DMS153 (cell line): ENCODE data around the gene FAM222A.

Experiments used
- DNase-seq: peaks from one replicate; lab custom pipeline; 2025; lab: John Stamatoyannopoulos, UW

Gene FAM222A

DNA sequence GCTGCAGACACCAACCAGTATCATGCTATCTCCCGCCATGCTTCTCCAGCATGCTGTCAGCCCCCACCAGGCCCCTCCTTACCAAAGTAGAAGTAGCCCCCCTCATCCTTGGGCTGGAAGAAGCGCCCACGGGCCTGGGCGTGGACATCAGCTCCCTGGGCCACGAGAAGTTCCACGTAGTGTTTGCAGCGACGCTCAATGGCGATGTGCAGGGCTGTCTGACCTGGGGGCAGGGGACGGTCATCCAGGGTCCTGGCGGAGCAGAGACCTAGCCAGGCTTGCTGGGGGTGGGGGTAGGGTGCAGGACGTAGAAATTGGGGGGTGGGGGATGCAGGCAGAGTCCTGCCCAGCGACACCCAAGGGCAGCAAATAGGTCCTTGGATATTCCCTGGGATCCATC is 86.9 kb downstream of the FAM222A start:
- DNase-seq, result no peak

DNA sequence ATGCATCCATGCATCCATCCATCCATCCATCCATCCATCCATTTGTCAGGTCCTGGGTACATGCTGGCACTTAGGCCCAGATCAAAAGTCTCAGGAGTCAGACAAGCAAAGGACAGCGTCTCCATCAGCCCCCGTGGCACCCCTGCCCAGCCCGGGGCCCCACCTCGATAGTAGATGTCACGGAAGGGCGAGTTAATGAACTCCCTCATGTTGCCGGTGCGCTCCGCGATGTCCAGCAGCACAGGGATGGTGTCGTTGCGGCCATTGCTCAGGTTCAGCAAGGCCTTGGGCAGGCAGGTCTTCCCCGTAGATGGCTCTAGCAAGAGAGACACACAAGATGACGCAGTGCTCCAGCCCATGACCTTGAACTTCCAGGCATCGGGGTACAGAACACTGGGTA is 89.2 kb downstream of the FAM222A start:
- no peak for DNase-seq

DNA sequence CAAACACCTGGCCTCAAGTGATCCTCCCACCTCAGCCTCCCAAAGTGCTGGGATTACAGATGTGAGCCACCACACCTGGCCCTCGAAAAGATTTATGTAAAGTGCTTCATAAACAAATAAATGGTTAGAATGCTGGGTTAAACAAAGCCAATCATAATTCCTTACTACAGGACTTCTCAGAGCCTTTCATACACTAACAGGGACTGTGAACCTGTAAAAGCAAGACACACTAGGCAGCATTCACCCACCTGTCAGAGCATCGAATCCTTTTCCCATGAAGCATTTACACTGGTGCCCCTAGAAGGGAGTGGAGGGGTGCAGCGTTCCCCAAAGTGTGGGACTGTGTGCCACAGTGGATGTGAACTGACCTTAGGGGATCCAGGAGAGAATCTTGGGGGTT is 90.1 kb downstream of the FAM222A start:
- DNase-seq, result no peak

DNA sequence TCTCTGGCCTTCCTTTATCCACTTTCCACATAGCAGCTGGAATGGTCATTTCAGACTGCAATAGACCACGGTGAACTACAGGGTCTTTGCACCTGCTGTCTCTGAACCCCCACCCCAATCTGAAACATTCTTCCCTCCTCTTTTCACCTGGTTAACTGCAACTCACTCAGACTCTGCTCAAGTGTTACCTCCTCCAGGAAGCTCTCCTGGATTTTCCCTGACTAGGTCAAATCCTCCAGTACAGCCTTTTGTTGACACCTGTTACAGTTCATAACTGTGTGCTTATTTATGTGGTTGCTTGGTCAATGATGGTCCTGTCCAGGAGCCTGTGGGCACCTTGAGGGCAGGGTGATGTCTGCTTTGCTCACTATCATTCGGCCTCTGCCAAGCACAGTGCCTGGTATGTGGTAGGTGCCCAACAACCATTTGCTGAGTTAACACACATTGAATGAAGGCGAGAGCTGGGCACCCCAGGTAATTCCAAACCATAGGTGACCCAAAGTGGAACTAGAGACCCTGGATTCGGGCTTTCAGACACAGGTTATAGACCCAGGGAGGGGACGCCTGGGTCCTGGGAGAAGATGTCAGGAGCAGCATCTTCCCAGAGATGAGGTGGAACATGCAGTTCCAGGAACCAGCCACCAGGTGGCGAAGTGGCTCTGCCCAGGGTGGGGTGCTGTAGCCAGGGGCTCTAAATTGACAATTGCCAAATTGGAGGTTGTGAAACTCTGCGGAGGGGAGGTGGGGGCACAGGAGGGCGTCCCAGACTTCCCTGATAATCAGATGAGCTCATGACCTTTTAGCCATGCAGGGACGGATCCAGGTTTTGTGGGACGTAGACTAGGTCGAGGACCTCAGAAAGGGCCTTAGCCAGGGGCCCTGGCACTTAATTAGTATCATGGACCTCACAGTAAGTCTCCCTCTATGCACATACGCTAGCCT is 91.5 kb downstream of the FAM222A start:
- no peak for DNase-seq

DNA sequence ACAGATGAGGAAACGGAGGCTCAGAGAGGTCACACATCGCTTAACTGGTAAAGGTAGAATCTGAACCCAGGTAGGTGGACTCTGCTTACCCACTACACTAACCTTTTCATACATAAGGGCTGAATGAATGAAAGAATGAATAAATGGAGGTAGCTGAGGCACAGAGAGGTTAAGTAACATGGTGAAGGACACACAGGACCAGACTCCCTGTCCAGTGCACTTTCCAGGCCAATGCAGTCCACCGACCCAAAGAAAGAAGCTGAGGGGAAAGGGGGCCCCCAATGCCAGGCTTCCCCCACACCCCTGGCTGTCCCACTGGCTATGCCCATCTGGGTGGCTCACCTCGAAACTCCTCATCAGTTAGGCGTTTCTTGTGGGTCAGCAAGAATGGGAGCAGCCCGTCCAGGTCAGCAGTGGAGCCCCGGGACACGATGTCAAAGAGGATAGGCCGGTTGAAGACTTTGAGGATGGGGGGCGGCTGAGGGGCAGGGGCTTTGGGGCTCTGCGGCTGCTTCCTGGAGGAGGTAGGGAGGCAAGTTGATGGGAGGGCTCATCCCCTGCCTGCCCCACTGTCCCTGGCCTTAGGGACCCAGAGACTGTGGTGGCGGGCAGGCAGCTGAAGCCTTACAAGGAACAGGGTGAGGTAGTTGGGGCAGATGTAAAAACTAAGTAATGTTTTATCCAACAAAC is 94.5 kb downstream of the FAM222A start:
- no peak for DNase-seq

DNA sequence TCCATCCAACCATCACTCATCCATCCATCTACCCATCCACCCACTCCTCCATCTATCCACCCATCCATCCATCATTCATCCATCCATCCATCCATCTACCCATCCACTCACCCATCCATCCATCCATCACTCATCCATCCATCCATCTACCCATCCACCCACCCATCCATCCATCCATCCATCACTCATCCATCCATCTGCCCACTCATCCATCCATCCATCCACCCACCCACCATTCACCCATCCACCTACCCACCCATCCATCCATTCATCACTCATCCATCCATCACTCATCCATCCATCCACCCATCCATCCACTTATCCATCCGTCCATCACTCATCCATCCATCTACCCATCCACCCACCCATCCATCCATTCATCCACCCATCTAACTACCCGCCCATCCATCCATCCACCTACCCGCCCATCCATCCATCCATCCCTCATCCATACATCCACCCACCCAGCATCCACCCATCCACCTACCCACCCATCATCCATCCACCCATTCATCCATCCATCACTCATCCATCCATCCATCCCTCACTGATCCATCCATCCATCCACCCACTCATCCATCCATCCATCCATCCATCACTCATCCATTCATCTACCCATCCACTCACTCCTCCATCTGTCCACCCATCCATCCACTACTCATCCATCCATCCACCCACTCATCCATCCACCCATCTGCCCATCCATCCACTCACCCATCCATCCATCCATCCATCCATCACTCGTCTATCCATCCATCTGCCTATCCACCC is 95.4 kb downstream of the FAM222A start:
- no peak for DNase-seq

DNA sequence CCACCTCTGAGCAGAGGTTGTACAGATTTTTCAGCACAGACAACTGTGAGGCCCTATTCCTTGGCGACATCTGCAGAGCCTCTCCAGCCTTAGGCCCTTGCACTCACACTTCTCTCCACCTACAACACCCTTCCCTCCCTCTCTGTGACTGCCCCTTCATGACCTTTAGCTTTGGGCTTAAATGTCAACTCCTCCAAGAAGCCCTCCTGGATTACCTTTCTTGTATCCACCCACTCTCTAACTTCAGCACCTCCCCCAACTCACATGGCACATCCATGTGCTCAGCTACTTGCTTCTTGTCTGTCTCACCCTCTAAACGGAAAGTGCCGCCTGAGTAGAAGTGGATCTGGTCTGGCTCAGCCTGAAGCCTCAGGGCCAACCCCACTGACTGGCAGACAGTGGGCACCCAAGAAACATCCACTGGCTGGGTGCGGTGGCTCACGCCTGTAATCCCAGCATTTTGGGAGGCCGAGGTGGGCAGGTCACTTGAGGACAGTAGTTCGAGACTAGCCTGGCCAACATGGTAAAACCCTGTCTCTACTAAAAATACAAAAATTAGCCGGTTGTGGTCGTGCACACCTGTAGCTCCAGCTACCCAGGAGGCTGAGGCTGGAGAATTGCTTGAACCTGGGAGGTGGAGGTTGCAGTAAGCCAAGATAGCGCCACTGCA is 97.5 kb downstream of the FAM222A start:
- DNase-seq, result no peak

DNA sequence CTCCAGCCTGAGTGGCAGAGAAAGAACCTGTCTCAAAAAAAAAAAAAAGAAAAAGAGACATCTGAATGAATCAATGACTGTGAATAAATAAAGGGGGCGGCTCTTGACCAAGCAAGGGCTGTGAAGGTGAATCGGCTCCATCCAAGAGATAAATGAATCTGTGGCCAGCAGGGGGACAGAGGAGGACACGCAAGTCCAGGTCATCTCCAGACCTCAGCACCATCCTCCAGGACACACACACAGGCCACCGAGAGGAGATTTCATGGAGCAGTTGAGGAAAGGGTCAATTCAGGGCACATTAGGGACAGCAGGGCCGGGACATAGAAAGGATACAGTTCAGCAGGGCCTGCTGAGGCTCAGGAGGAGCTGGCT is 98.0 kb downstream of the FAM222A start:
- no peak for DNase-seq

DNA sequence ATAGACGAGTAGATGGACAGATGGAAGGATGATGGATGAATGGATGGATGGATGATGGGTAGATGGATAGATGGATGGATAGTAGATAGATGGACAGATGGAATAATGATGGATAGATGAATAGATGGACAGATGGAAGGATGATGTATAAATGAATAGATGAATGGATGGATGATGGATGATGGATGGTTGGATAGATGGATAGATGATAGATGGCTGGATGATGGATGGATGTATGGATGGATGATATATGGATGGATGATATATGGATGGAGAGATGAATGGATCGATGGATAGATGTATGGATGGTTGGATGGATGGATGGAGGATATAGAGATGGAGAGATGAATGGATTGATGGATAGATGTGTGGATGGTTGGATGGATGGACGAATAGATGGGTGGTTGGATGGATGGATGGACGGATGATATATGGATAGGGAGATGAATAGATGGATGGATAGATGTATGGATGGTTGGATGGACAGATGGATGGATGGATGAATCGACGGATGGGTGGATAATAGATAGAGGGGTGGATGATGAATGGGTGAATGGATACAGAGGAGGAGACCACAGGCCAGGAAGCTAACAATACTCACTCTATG is 100.3 kb downstream of the FAM222A start:
- no peak for DNase-seq

DNA sequence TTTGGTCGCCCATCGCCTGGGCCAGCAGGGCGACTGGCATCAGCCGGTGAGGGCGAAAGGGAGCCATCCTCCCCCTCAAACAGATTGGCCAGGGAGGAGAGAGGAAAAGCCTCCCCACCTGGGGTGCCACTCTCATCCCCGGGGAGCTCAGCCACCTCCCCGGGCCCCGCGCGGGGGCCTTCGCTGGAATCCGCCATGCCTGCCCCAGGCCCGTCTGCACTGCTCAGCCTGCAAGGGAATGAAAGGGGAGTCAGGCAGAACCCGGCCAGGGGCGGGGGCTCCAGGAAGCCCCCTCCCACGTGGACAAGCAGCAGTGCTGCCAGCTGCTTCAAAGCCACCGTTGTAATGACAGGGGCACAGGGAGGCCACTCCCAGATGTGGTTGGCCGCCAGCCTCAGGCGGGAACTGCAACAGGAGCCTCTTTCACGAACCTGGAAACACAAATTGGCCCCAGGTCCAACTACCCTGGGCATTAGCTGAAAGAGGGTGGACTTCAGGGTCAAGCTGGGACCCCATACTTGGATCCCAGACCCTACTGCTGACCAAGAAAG is 101.0 kb downstream of the FAM222A start:
- DNase-seq, result no peak

DNA sequence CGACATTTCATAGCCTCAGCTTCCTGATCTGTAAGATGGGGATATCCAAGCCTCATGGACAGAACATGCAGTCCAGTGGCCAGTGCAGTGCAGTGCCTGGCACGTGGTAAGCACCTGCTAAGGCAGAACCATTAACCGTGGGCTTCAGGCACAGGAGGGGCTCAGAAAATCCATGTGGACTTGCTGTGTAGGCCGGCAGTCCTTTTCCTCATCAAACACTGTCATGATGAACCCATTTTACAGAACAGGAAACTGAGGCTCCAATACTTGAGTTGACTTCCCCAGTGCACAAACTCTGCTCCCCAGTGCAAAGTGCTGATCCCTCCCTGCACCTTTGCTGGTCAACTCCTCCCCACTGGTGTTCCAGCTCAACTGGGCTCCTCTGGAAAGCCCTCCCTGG is 101.6 kb downstream of the FAM222A start:
- DNase-seq, result no peak

DNA sequence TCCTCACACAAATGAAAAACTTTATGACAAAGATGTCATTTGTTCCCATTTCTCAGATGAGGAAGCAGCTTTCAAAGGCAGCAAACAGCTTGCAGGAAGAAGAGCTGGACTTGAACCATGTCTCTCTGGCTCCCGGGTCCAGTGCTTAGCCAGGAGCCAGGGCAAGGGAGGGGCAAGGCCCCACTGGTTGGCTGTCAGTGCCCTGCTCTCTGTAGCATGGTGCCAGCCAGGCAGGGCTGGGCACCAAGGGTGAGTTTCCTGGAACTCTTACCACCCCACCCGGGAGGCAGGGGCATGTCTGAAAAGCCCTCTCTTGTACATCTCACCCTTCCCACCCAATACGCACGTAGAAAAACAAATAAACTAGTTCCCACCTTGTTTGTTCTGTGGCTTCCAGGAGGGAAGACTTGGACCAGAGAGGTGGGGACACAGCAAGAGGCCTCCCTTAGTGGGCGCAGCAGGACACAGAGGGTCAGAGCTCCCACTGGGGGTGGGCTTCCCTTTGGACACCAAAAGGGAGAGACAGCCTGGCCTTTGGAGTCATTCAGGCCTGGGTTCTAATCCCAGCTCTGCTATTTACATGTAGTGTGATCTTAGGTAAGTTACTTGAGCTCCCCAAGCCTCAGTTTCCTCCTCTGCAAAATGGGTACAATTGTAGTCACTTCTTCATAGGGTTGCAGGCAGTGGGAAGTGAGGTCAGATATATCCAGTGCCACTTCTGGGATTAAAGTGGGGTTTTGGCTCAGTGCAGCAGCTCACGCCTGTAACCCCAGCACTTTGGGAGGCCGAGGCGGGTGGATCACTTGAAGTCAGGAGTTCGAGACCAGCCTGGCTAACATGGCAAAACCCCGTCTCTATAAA is 102.4 kb downstream of the FAM222A start:
- no peak for DNase-seq

DNA sequence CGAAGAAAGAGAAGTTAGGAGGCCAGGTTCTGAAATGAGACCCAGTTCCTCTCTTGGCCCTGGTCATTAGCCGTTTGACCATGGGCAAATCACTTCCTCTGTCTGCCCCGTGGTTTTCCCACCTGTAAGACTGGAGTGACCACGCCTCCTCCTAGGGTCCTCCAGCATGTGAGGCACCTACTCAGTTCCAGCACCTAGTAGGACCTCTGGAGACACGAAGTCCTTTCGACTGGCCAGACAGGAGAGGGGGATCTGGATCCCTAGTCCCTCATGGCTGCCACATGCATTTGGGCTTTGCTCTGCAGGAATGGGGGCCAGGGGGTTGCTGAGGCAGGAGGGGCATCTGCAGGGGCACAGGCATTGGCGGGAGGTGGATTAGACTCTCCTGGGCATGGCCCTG is 103.2 kb downstream of the FAM222A start:
- DNase-seq, result no peak

DNA sequence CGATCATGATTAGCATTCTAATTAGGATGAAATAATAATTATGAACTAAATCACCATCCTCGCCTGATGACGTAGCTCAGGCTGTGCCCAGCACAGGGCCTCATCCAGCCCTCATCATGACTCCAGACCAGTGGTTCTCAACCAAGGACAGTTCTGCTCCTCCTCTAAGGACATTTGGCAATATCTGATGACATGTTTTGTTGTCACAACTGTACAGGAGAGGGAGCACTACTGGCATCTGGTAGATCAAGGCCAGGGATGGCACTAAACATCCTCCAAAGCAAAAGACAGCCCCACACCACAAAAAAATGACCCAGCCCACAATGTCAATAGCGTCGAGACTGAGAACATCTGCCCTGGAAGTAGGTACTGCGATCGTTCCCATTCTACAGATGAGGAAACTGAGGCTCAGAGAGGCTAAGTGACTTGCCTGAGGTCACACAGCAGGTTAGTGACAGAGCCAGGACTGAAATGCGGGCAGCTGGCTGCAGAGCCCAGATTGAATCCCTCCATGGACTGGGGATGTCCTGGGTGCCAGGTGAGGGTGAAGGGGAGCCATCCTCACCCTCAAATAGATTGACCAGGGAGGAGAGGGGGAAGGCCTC is 104.1 kb downstream of the FAM222A start:
- no peak for DNase-seq

DNA sequence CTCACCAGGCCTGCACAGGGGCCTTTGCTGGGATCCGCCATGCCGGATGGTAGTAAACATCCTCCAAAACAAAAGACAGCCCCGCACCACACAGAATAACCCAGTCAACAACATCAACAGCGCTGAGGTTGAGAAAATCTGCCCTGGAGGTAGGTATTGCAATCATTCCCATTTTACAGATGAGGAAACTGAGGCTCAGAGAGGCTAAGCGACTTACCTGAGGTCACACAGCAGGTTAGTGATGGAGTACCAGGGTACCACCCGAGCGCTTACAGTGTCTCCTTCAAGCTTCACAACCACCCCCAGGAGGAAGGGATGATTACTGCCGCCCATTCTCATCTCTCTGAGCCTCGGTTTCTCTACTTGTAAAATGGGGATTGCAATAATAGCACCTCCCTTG is 104.6 kb downstream of the FAM222A start:
- DNase-seq, result no peak

DNA sequence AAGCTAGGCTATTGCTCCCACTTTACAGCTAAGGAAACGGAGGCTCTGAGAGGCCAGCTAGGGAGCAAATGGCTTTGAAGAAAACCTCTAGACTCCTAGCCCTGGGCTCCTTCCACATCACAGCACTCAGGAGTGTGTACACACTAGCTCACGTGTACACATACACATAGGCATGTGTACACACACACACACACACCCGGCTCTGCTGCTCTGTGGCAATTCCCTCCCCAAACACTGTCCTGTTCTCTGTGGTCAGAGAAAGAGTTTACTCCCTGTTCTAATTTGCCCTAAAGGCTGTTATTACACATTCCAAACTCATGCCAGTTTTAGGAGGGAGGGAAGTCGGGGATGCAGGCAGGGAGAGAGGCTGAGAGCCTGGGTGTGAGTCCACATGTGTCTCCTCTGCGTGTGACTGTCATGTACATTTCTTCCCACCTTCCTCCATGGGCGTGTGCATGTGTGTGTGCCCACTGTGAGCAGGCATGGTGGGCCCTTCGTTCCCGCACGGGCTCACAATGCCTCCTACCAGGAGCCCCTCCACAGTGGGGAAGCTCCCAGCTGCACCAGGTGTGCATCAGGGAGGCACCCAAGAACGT is 105.4 kb downstream of the FAM222A start:
- no peak for DNase-seq
